H1 (cell line): ENCODE measurements around the gene ARL14. TPM values are rescaled to one million over a fixed set of nuclear protein-coding genes. Genes with fewer than 3 reads are reported as not detected.

Source experiments
- CBX8 ChIP-seq: fragments of 300-800, 300-1000 bp; sonication (generic); IDR thresholded peaks from 2 replicates; pipeline ENCODE4 v1.7.1; 2016; ENCODE audit warnings: low read depth, low read length, borderline replicate concordance
- CHD1 ChIP-seq: IDR thresholded peaks from 2 replicates; pipeline ENCODE4 v1.6.1; 2012; ENCODE audit warnings: low read depth, low read length, improper control_type of control experiment
- CHD7 ChIP-seq: fragments of 300-600 bp; sonication (generic); IDR thresholded peaks from 2 replicates; pipeline ENCODE4 v1.7.1; 2012; ENCODE audit warnings: low read length, moderate library complexity, mild to moderate bottlenecking, inconsistent platforms; ENCODE audit not compliant: insufficient replicate concordance
- CREB1 ChIP-seq: IDR thresholded peaks from 2 replicates; pipeline ENCODE4 v1.6.1; 2012; ENCODE audit warnings: inconsistent platforms
- EP300 ChIP-seq, 2 experiments: IDR thresholded peaks; 1 replicate in 1 of 2; 2 replicates in 1 of 2; pipeline ENCODE4 v1.6.1; 2011 to 2012; ENCODE audit warnings: low read depth in 2 of 2, low read length in 2 of 2, mild to moderate bottlenecking in 2 of 2, borderline replicate concordance in 1 of 2, inconsistent platforms in 1 of 2, moderate library complexity in 1 of 2
- GABPA ChIP-seq: IDR thresholded peaks from 2 replicates; pipeline ENCODE4 v1.6.1; 2011; ENCODE audit warnings: mild to moderate bottlenecking, low read length, moderate library complexity, borderline replicate concordance; ENCODE audit not compliant: insufficient read depth
- HDAC2 ChIP-seq, 2 experiments: fragments of 300-600 bp in 1 of 2; sonication (generic) in 1 of 2; IDR thresholded peaks; 2 replicates each; pipeline ENCODE4 v1.6.1; 2011 to 2012; ENCODE audit warnings: low read depth in 2 of 2, low read length in 2 of 2, mild to moderate bottlenecking in 2 of 2, moderate library complexity in 2 of 2, borderline replicate concordance in 1 of 2, inconsistent platforms in 1 of 2
- KDM5A ChIP-seq: fragments of 200-600 bp; IDR thresholded peaks from 2 replicates; pipeline ENCODE4 v1.7.1; 2012; ENCODE audit warnings: mild to moderate bottlenecking, low read length, inconsistent platforms, mixed read lengths
- NANOG ChIP-seq: IDR thresholded peaks from 2 replicates; pipeline ENCODE4 v1.6.1; 2011; ENCODE audit warnings: low read length, low read depth, mild to moderate bottlenecking, inconsistent platforms; ENCODE audit not compliant: insufficient read depth, poor library complexity, severe bottlenecking
- NRF1 ChIP-seq: IDR thresholded peaks from 2 replicates; pipeline ENCODE4 v1.6.1; 2011; ENCODE audit warnings: mild to moderate bottlenecking, low read depth, low read length, improper control_type of control experiment
- POLR2A ChIP-seq, 2 experiments: IDR thresholded peaks; 1 replicate in 1 of 2; 2 replicates in 1 of 2; pipeline ENCODE4 v1.6.1; 2011; ENCODE audit warnings: low read depth in 2 of 2, low read length in 2 of 2, mild to moderate bottlenecking in 2 of 2; ENCODE audit errors: control extremely low read depth in 1 of 2
- RFX5 ChIP-seq: IDR thresholded peaks from 2 replicates; pipeline ENCODE4 v1.6.1; 2011; ENCODE audit warnings: low read depth, low read length, improper control_type of control experiment, borderline replicate concordance
- polyA plus RNA-seq, 7 experiments: library from polyadenylated mRNA; depleted of rRNA in 3 of 7; stranded (reverse) in 5 of 7; unstranded in 2 of 7; fragments of >200 nt in 5 of 7; fragments of 200-250 nt in 2 of 7; gene quantifications; 1 replicate in 5 of 7; 2 replicates in 1 of 7; 4 replicates in 1 of 7; pipeline versions ENCODE4 v1.2.1 to v1.2.3, GENCODE V29; 2011 to 2013; ENCODE audit warnings: missing spikeins in 2 of 7, mixed read lengths in 2 of 7
- total RNA-seq: library from RNA; stranded (reverse); fragmentation: NEBNext Ultra II Directional; extraction: Animal tissue kit (Norgen Biotek cat#: 25700); gene quantifications from 2 replicates; pipeline ENCODE4 v1.2.1, GENCODE V29; 2021

ARL14 gene
- total and polyA plus RNA-seq, 2 of the 8 experiments (the other 6 are each of a cell fraction or from before 2014, with no cell fraction given), result not detected

- TF ChIP-seq CHD7 (no peak), KDM5A (no peak), GABPA (no peak), CHD1 (no peak), NANOG (no peak), NRF1 (no peak), EP300 (IDR thresholded peaks at IDR 0.05; ENCODE audit: borderline replicate concordance in 1 of 2, low read depth in 2 of 2, low read length in 2 of 2) (no peak), HDAC2 (IDR thresholded peaks at IDR 0.05; ENCODE audit: borderline replicate concordance in 1 of 2, low read depth in 2 of 2, low read length in 2 of 2) (no peak), CBX8 (no peak), RFX5 (no peak), CREB1 (no peak), POLR2A (IDR thresholded peaks at IDR 0.05; ENCODE audit: control extremely low read depth in 1 of 2, low read depth in 2 of 2, low read length in 2 of 2) (no peak)
Measured at GRCh38 chr3:160637086-160637485, 39.9 kb upstream of the ARL14 start (continued).
